Measurements from ENCODE around the gene FAM43A. TPM values are rescaled to one million over a fixed set of nuclear protein-coding genes. Genes with fewer than 3 reads are reported as not detected.

The FAM43A gene
- total RNA-seq, 4 donors from 2014 or later, result 9.3 to 60.9 (median 26.9) TPM

GRCh38 chr3:194732617-194733016 is 46.9 kb downstream of the FAM43A start:
- Histone ChIP-seq H3K27me3 (peaks cover 5% of the 10 kb centered on the region), H3K4me1 (peaks cover 9% of the 10 kb centered on the region), H3K4me3 (no peak overlapping the region), H3K36me3 (no peaks in the 10 kb centered on the region), H3K9me3 (no peaks in the 10 kb centered on the region), H3K27ac (no peak overlapping the region)
- 59% methylated on average over 4 of the region's 4 CpGs for WGBS
- no peak for TF ChIP-seq POLR2A (IDR thresholded peaks at IDR 0.05)
- no peak for TF ChIP-seq POLR2AphosphoS5 (IDR thresholded peaks at IDR 0.05)
- TF ChIP-seq CTCF (IDR thresholded peaks at IDR 0.05), result no peak
- no peak for TF ChIP-seq EP300 (IDR thresholded peaks at IDR 0.05)
- no peak for DNase-seq (ENCODE audit: low spot score in 2 of 2)

- Histone ChIP-seq H3K9me3 (no peaks in the 10 kb centered on the region), H3K36me3 (no peaks in the 10 kb centered on the region), H3K27me3 (peaks cover 5% of the 10 kb centered on the region), H3K4me1 (peaks cover 21% of the 10 kb centered on the region), H3K4me3 (no peak overlapping the region), H3K27ac (no peak overlapping the region)
- WGBS, result 78% methylated on average over 6 of the region's 6 CpGs
- TF ChIP-seq CTCF (IDR thresholded peaks at IDR 0.05) (no peak), POLR2A (IDR thresholded peaks at IDR 0.05) (no peak), EP300 (IDR thresholded peaks at IDR 0.05) (no peak), POLR2AphosphoS5 (IDR thresholded peaks at IDR 0.05) (no peak)
- DNase-seq (ENCODE audit: low spot score in 2 of 2), result peak in 1 of 2 donors; percentile 14
Measured at GRCh38 chr3:194736277-194736895, 50.7 kb downstream of the FAM43A start.

DNA sequence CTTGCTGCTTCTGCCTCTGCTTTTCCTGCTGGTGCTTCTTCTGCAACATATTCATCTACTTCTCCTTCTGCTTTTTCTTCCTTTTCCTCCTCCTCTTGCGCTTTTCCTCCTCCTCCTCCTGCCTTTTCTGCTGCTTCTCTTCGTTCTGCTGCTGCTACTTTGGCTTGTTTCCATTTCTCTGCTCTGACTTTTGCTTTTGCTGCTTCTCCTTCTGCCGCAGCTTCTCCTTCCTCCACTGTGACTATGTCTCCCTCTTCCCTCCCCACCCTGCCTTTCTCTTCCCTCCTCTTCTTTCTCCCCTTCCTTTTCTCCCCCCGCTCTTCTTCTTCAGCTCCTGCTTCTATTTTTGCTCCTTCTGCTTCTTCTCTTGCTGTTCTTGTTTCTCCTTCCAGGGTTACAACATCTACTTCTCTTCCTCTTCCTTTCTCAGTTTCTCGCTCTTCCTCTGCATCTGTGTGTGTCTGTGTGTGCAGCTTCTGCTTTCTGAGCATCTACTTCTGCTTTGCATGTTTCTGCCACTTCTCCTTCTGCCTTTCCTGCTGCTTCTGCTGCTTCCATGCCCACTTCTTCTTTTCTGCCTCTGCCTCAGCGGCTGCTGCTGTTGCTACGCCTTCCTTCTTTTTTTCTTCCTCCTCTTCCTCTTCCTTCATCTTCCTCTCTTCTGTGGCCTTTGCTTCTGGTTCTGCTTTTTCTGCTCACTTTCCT is 51.4 kb downstream of the FAM43A start:
- DNase-seq (ENCODE audit: low spot score in 2 of 2), result no peak
- Histone ChIP-seq H3K4me3 (no peak overlapping the region), H3K4me1 (peaks cover 21% of the 10 kb centered on the region), H3K27ac (no peak overlapping the region), H3K36me3 (no peaks in the 10 kb centered on the region), H3K27me3 (peaks cover 5% of the 10 kb centered on the region), H3K9me3 (no peaks in the 10 kb centered on the region)
- WGBS, result 72% methylated on average over 7 of the region's 7 CpGs
- no peak for TF ChIP-seq POLR2A (IDR thresholded peaks at IDR 0.05)

Other genes with a start within 250 kb of the FAM43A start
- gene ATP13A3, start 198.9 kb upstream of the FAM43A start, total RNA-seq, result 10 to 100 TPM; 49.3 to 76.0 (median 64.0) TPM
- 1 to 10 TPM; 1.5 to 8.2 (median 4.7) TPM for gene TMEM44, start 52.5 kb upstream of the FAM43A start, total RNA-seq
- gene LSG1, start 13.7 kb upstream of the FAM43A start, total RNA-seq, result 10 to 100 TPM; 51.7 to 86.5 (median 56.6) TPM

All from suprapubic skin (tissue), 4 donors.